ENCODE results near the gene TMPRSS6.

DNA sequence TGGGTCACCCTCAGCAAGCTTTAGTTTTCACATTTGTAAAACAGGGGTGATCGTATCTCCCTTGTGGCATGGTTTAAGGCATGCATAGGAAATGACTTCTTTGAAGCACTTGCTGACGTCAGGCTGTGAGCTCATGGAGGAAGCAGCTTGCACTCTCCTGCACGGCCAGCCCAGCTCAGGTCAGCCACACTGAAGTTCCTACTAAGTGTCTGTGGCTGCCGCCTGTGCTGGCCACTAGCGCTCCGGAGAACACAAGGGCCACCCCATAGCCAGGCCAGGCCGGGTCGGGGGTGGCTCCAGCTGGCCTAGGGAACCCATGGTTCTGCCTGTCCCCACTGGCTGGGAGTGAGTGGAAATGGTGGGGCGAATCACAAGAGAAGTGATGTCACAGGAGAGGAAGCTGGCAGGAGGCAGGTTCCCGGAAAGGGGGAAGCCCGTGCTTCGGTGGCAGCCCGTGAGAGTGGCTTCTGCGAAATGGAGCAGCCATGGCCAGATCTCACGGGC lies 29.8 kb downstream of the TMPRSS6 start:
- no peak for TF ChIP-seq HOXA7 (CRISPR knock-in tag; IDR thresholded peaks at IDR 0.05)
- TF ChIP-seq, protein P1, sequence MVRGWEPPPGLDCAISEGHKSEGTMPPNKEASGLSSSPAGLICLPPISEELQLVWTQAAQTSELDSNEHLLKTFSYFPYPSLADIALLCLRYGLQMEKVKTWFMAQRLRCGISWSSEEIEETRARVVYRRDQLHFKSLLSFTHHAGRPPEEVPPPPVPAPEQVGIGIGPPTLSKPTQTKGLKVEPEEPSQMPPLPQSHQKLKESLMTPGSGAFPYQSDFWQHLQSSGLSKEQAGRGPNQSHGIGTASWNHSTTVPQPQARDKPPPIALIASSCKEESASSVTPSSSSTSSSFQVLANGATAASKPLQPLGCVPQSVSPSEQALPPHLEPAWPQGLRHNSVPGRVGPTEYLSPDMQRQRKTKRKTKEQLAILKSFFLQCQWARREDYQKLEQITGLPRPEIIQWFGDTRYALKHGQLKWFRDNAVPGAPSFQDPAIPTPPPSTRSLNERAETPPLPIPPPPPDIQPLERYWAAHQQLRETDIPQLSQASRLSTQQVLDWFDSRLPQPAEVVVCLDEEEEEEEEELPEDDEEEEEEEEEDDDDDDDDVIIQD (CRISPR knock-in tag; IDR thresholded peaks at IDR 0.05; ENCODE audit: low read depth) = no peak
- TF ChIP-seq, protein P2, sequence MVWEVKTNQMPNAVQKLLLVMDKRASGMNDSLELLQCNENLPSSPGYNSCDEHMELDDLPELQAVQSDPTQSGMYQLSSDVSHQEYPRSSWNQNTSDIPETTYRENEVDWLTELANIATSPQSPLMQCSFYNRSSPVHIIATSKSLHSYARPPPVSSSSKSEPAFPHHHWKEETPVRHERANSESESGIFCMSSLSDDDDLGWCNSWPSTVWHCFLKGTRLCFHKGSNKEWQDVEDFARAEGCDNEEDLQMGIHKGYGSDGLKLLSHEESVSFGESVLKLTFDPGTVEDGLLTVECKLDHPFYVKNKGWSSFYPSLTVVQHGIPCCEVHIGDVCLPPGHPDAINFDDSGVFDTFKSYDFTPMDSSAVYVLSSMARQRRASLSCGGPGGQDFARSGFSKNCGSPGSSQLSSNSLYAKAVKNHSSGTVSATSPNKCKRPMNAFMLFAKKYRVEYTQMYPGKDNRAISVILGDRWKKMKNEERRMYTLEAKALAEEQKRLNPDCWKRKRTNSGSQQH (CRISPR knock-in tag; IDR thresholded peaks at IDR 0.05; ENCODE audit: low read depth) = no peak
- TF ChIP-seq SRF (IDR thresholded peaks at IDR 0.05; ENCODE audit: low read depth, low read length) = no peak
- no peak for TF ChIP-seq ESRRA (CRISPR knock-in tag; IDR thresholded peaks at IDR 0.05; ENCODE audit: low read depth)
- no peak for TF ChIP-seq MAF1 (CRISPR knock-in tag; IDR thresholded peaks at IDR 0.05; ENCODE audit: borderline replicate concordance)
- no peak for TF ChIP-seq SP1 (IDR thresholded peaks at IDR 0.05)
- TF ChIP-seq SP1 (CRISPR knock-in tag; IDR thresholded peaks at IDR 0.05) = no peak
- TF ChIP-seq, protein P3, sequence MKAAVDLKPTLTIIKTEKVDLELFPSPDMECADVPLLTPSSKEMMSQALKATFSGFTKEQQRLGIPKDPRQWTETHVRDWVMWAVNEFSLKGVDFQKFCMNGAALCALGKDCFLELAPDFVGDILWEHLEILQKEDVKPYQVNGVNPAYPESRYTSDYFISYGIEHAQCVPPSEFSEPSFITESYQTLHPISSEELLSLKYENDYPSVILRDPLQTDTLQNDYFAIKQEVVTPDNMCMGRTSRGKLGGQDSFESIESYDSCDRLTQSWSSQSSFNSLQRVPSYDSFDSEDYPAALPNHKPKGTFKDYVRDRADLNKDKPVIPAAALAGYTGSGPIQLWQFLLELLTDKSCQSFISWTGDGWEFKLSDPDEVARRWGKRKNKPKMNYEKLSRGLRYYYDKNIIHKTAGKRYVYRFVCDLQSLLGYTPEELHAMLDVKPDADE (CRISPR knock-in tag; IDR thresholded peaks at IDR 0.05) = no peak
